K562 (cell line): ENCODE data around the gene BAIAP2. TPM values are rescaled to one million over a fixed set of nuclear protein-coding genes. Genes with fewer than 3 reads are reported as not detected.

Experiments used
- REST ChIP-seq, 2 experiments: fragments of 450-650 bp; formaldehyde crosslinking in 1 of 2; IDR thresholded peaks; 2 replicates each; pipeline versions ENCODE4 v1.4.0 to v1.6.1; 2014 to 2020; ENCODE audit warnings: mild to moderate bottlenecking in 2 of 2, borderline replicate concordance in 1 of 2, low read depth in 1 of 2
- polyA plus RNA-seq, 8 experiments: library from polyadenylated mRNA; depleted of rRNA in 4 of 8; stranded (reverse) in 5 of 8; unstranded in 3 of 8; fragments of >200 nt; fragmentation: Nextera tagmentation in 2 of 8; fragmentation: Illumina TruSeq in 1 of 8; extraction: Ambion mirVana in 2 of 8; extraction: Trizol in 1 of 8; gene quantifications; 2 replicates each; pipeline versions ENCODE4 v1.2.1 to v1.2.3, GENCODE V29; 2011 to 2014; ENCODE audit warnings: inconsistent platforms in 1 of 8, missing spikeins in 1 of 8
- total RNA-seq, 7 experiments: library from RNA; depleted of rRNA in 6 of 7; stranded (reverse); fragments of >200 nt in 6 of 7; fragmentation: Illumina TruSeq in 2 of 7; extraction: Trizol in 2 of 7; gene quantifications; 2 replicates each; pipeline versions ENCODE4 v1.2.1 to v1.2.3, GENCODE V29; 2011 to 2021; ENCODE audit warnings: low replicate concordance in 1 of 7

BAIAP2 gene
- total and polyA plus RNA-seq, 9 of the 15 experiments (the other 6 are each of a cell fraction or from before 2014, with no cell fraction given), result 2.3 to 51.6 (median 18.4) TPM

GRCh38 chr17:81091154-81091553, 56.2 kb downstream of the BAIAP2 start (continued):
- no peak for TF ChIP-seq REST (IDR thresholded peaks at IDR 0.05; ENCODE audit: borderline replicate concordance)
- no peak for TF ChIP-seq REST (CRISPR knock-in tag; IDR thresholded peaks at IDR 0.05; ENCODE audit: low read depth)
